Thoracic aorta (tissue), 2 donors: ENCODE data around the gene LBH. TPM values are rescaled to one million over a fixed set of nuclear protein-coding genes. Genes with fewer than 3 reads are reported as not detected.

Experiments used
- ATAC-seq: fragments of 150-250 bp; one replicate; pipeline ENCODE4 v1.8.0; 2017; ENCODE audit warnings: low read depth; ENCODE audit not compliant: insufficient number of reproducible peaks, low FRiP score
- DNase-seq: peaks from one replicate; pipeline ENCODE4 v3.0.0-alpha.2; 2020; ENCODE audit warnings: low spot score
- H3K27ac ChIP-seq, 2 donors: fragments of 200-600 bp; sonication (generic); 1 replicate in 1 of 2; 2 replicates in 1 of 2; pipeline ENCODE4 v1.5.1; 2016; ENCODE audit warnings: mild to moderate bottlenecking in 2 of 2, moderate library complexity in 2 of 2
- H3K27me3 ChIP-seq: fragments of 200-600 bp; sonication (generic); replicated peaks from 2 replicates; pipeline ENCODE4 v1.6.0; 2016; ENCODE audit warnings: mild to moderate bottlenecking; ENCODE audit not compliant: insufficient read depth
- H3K36me3 ChIP-seq: fragments of 200-600 bp; sonication (generic); one replicate; pipeline ENCODE4 v1.5.1; 2016
- H3K4me1 ChIP-seq, 2 donors: fragments of 200-600 bp; sonication (generic); 1 replicate in 1 of 2; 2 replicates in 1 of 2; pipeline versions ENCODE4 v1.5.1 to v1.6.0; 2016; ENCODE audit warnings: low read depth in 2 of 2, mild to moderate bottlenecking in 1 of 2; ENCODE audit not compliant: control insufficient read depth in 1 of 2
- H3K4me3 ChIP-seq: fragments of 200-600 bp; sonication (generic); 2 replicates; pipeline ENCODE4 v1.5.1; 2016; ENCODE audit warnings: mild to moderate bottlenecking
- H3K9me3 ChIP-seq: fragments of 200-600 bp; sonication (generic); 2 replicates; pipeline ENCODE4 v1.5.1; 2016
- CTCF ChIP-seq: fragments of 200-600 bp; sonication (generic); IDR thresholded peaks from one replicate; pipeline ENCODE4 v1.5.1; 2019; ENCODE audit warnings: antibody characterized with exemption
- total RNA-seq, 2 donors: library from RNA; depleted of rRNA; stranded (reverse); fragments of >200 nt; gene quantifications; one replicate each; pipeline versions ENCODE4 v1.1.0 to v1.2.3, GENCODE V29; 2016

The LBH gene
- total RNA-seq, 2 donors from 2014 or later, result 121 to 210 TPM

GRCh38 chr2:30235008-30235655 lies 3.8 kb downstream of the LBH start:
- Histone ChIP-seq H3K4me3 (peak overlapping the region; percentile 99), H3K9me3 (no peaks in the 10 kb centered on the region), H3K36me3 (peaks cover 4% of the 10 kb centered on the region), H3K27ac (peak overlapping the region; percentile 92 to 96), H3K4me1 (peaks cover 57 to 64% of the 10 kb centered on the region in 2 donors), H3K27me3 (no peaks in the 10 kb centered on the region)
- no peak for TF ChIP-seq CTCF
- no peak for DNase-seq
- no peak for ATAC-seq

GRCh38 chr2:30235859-30236535 lies 4.7 kb downstream of the LBH start:
- DNase-seq, result no peak

GRCh38 chr2:30236591-30237238 lies 5.4 kb downstream of the LBH start:
- H3K9me3 ChIP-seq, result no peaks in the 10 kb centered on the region
- peak overlapping the region; percentile 92 to 96 for H3K27ac ChIP-seq
- H3K4me1 ChIP-seq, result peaks cover 62 to 72% of the 10 kb centered on the region in 2 donors
- peaks cover 4% of the 10 kb centered on the region for H3K36me3 ChIP-seq
- peak overlapping the region; percentile 99 for H3K4me3 ChIP-seq
- DNase-seq, result peak; percentile 41
- ATAC-seq, result no peak
- H3K27me3 ChIP-seq, result no peaks in the 10 kb centered on the region
- no peak for TF ChIP-seq CTCF

More at GRCh38 chr2:30235859-30236535, 4.7 kb downstream of the LBH start:
- ATAC-seq, result no peak
- Histone ChIP-seq H3K4me3 (peak overlapping the region; percentile 99), H3K4me1 (peaks cover 60 to 67% of the 10 kb centered on the region in 2 donors), H3K9me3 (no peaks in the 10 kb centered on the region), H3K27ac (peak overlapping the region; percentile 92 to 96), H3K36me3 (peaks cover 4% of the 10 kb centered on the region), H3K27me3 (no peaks in the 10 kb centered on the region)
- no peak for TF ChIP-seq CTCF

- no peak for TF ChIP-seq CTCF
- Histone ChIP-seq H3K27me3 (no peaks in the 10 kb centered on the region), H3K4me1 (peaks cover 66 to 75% of the 10 kb centered on the region in 2 donors)
These were observed 6.1 kb downstream of the LBH start for GRCh38 chr2:30237239-30237965.

More at GRCh38 chr2:30237239-30237965, 6.1 kb downstream of the LBH start:
- no peak for ATAC-seq
- H3K9me3 ChIP-seq, result no peaks in the 10 kb centered on the region
- H3K27ac ChIP-seq, result peak overlapping the region; percentile 92 to 96
- peaks cover 4% of the 10 kb centered on the region for H3K36me3 ChIP-seq
- H3K4me3 ChIP-seq, result peak overlapping the region; percentile 99
- DNase-seq, result no peak
